Left renal cortex interstitium (tissue), 4 donors: ENCODE measurements around the gene LRRFIP1. TPM values are rescaled to one million over a fixed set of nuclear protein-coding genes. Genes with fewer than 3 reads are reported as not detected.
"Not testable (repeated sequence)": the region's sequence is repeated elsewhere in the genome, so short reads cannot be mapped to it uniquely, and the experiment has no call there.

Source experiments
- DNase-seq, 4 donors: peaks; one replicate each; pipeline ENCODE4 v3.0.0-alpha.2; 2013; ENCODE audit warnings: low read depth in 4 of 4, low spot score in 2 of 4, missing footprints in 1 of 4
- polyA plus RNA-seq, 4 donors: library from polyadenylated mRNA; unstranded; fragments of 120-200 nt; gene quantifications; one replicate each; pipeline ENCODE4 v1.2.1, GENCODE V29; 2013; ENCODE audit not compliant: insufficient read length in 4 of 4

Gene LRRFIP1
- polyA plus RNA-seq, 4 donors: 65.9 to 101 (median 88.4) TPM

DNA sequence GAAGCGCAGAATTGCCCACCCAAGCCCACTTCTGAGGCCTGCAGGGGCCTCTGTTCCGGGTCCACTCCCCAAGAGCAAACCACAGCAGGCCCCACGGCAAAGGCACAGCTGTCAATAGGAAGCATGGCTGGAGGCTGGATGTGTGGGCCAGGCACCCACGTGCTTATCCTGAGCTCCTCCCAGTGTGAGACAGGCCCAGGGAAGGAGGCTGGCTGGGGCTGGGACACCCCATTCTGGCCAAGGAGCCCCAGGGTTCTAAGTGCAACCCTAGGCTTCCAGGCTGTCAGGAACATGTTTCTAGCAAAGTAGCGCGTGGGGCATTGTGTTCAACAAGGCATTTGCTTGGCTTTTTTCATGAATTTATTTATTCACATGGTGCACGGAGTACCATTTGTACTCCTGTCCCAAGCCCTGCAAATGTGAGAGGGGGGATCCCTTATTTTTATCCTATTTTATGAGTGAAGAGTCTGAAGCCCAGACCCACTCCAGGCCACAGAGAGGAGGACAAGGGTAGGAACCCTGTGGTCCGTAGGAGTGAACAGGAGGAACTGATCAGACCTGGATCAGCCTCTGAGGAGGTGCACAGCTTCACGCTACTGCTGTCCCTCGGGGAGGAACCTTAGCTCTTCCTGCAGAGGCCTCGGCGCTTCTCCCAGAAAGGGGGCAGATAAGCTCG, 30.7 kb upstream of the LRRFIP1 start:
- no peak for DNase-seq

GRCh38 chr2:237597196-237598145, 29.9 kb upstream of the LRRFIP1 start:
- DNase-seq: no peak

GRCh38 chr2:237598468-237599208, 28.7 kb upstream of the LRRFIP1 start:
- no peak for DNase-seq

DNA sequence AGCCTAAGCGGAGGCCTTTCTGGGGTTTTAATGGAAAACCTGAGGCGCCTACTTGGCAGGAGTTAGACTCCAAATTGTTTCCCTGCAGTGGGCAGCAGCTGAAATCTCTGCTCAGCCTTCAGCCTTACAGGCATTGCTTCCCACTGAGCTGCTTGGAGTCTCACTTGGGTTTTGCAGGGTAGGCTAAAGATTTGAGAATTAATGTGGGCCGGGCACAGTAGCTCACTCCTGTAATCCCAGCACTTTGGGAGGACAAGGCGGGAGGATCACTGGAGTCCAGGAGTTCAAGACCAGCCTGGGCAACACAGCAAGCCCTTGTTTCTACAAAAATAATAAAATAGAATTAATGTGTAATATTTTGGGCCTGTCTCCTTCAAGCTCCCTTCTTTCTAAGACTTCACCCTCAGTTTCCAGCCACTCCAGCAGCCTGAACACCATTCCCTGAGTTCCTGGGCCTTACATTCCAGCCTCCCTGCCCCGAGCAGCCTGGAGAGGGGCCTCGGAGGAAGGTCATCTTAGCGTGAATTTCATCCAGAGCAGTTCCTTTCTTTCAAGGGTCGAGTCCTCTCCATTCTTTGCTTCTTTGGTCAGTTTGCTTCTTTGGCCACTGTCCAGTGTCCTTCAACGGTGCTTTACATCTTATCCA, 27.8 kb upstream of the LRRFIP1 start:
- DNase-seq: no peak

DNA sequence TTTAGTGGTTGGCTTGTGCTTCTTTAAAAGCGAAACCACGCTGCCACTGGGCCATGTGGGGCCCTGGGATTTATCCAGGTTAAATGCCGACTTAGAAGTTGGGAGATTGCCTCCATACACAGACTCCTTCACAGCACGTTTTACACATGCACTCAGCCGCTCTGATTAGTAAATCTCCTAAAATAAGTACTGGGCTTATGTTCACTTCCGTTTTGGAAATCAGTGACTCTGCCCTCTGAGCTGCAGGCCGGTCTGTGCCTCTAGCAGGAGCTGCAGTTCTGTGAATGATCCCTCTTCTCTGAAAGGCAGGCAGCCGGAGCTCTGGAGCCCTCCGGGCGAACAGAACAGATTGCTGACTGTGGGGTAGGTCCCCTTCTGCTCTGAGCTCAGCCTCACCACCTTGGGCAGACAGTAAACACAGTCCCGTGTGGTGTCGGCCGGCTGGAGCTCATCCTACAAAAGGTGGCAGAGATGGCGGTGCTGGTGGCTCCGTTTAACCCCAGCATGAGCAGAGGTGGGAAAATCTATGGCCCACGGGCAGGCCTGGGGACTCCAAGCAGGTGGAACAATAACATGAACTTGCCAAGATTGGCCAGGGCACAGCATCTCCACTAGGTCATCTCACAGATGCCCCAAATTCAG, 27.1 kb upstream of the LRRFIP1 start:
- no peak for DNase-seq

GRCh38 chr2:237601453-237602116, 25.8 kb upstream of the LRRFIP1 start:
- no peak for DNase-seq

DNA sequence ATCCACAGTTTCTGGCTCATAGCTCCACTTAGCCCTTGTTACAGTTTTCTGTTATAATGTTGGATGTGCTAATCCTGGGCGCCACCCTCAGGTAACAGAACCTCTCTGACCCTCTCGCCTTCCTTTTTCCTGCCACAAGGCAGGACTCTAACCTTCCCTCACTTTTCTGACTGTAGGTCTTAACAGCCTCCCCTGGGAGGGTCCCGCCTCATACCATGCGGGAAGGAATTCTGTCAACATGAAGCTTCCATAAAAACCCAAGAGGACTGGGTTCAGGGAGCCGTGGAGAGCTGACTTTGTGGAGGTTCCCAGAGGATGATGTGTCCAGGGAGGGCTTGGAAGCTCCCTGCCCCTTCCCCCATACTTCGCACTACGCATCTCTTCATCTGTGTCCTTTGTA, 25.0 kb upstream of the LRRFIP1 start:
- no peak for DNase-seq

DNA sequence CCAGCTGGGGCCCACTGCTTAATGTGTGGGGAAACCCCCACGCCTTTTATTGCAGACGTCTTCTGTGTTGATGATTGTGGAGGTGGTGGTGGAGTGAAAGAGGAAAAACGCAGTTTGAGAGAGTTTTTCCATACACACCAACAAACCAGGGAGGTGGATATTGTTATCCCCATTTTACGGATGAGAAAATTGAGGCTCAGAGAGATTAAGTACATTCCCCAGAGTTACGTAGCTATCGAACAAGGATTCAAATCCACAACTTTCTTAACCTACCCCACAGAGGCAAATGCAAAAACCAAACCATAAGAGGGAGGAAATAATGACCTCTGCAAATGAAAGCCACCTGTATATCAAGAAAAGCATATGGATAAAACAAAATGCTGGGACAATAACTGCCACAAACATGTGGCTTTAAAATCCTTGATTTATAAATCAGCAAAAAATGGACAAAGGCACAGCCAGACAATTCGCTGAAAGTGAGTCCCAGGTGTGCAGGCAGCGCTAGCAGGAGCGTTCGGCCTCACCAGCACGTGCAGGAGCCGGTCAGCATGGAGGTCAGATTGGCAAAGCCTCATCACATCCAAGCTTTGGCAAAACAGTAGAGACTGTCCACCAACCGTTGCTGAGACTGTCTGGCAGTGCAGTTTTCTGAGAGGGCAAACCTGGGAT, 24.2 kb upstream of the LRRFIP1 start:
- DNase-seq: no peak

- DNase-seq: no peak
Measured at GRCh38 chr2:237603718-237604362, 23.5 kb upstream of the LRRFIP1 start.

DNA sequence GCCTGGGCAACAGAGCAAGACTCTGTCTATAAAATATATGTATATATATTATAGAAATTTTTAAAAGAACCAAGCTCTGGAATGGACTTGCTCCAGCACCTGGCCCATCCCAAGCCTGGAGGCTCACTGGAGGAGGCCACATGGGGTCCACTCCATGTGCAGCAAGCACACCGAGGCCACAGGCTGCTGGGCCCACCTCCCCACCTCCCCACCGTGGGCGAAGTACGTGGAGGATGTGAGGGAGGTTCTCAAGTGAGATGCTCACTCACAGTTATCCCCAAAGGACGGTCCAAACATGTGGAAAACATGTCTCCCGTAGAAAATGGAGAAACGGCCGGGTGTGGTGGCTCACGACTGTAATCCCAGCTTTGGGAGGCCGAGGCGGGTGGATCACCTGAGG, 23.0 kb upstream of the LRRFIP1 start:
- DNase-seq: no peak

- no peak for DNase-seq
Measured at GRCh38 chr2:237604960-237605359, 22.4 kb upstream of the LRRFIP1 start.

DNA sequence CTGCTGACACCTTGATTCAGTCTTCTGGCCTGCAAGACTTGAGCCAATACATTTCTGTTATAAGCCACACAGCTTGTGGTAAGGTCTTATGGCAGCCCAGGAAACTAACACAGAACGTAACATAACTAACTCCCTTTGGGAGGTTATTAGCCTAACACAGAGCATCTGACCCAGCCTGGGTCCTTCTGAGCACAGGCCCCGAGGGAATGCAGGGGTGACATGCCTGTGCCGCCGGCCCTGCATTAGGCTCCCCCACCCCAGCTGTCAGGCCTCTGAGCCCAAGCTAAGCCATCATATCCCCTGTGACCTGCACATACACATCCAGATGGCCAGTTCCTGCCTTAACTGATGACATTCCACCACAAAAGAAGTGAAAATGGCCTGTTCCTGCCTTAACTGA, 20.9 kb upstream of the LRRFIP1 start:
- not testable (repeated sequence) for DNase-seq

DNA sequence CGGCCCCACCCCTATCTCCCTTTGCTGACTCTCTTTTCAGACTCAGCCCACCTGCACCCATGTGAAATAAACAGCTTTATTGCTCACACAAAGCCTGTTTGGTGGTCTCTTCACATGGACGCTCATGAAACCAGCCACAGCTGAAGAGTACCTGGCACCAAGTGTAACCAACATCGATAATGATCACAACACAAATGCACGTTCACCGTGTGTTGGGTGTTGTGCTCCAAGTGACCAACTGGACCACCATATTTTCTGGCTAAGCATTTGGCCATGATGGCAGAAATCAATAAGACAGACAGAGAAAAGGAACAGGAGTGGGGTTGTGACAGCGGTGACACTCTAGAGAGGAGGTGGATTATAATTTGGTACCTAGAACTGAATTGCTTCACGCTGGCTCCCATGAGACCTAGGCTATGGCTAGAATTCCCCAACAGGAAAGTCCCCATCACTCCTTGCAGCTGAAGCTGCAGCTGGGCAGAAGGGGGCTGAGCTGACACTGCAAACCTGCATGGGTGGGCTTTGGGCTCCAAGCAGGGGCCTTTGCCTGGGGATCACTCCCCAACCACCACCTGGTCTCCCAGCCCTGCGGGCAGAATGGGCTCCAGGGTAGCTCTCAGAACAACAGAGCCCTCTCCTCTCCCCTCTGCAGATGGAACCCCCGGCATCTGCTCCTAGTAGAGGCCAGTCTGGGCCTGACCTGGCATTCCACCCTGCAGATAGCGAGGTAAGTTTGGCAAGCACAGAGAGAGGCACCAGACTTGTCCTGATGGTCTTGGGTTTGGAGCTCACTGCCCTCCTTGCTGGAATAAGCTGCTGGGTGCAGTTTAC, 14.6 kb upstream of the LRRFIP1 start:
- no peak for DNase-seq

GRCh38 chr2:237613679-237614078, 13.7 kb upstream of the LRRFIP1 start:
- no peak for DNase-seq

GRCh38 chr2:237614151-237614720, 13.2 kb upstream of the LRRFIP1 start:
- no peak for DNase-seq

DNA sequence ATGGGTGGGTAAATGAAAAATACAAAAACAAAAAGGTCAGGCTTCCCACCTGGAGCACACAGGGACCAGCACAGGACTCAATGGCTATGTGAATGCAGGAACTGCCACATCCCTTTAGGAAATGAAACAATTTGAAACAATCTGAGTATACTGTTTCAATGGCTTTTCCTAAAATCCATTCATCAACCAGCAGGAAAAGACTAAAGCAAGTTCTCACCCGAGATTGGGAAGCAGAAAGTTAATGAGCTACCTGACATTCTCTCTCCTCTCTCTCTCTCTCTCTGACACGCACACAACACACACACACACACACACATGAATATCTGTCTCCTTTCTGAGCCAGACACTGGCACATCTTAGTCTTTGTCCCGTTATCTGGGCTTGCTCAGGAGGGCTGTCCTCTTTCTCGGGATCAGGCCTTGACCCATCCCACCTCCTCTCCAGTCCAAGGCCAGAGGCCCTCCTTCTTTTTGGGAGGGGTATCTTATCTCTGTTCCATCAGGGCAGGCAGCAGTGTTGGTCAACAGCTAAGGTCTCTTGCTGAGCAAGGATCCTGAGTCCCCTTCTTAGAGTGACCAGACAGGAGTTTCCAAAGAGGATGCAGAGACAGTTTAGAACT, 11.6 kb upstream of the LRRFIP1 start:
- no peak for DNase-seq

- no peak for DNase-seq
Measured at GRCh38 chr2:237616373-237616733, 11.0 kb upstream of the LRRFIP1 start.
